HG02938 (cell line): ENCODE data around the gene NECTIN4.
"Not testable (repeated sequence)": the region's sequence is repeated elsewhere in the genome, so short reads cannot be mapped to it uniquely, and the experiment has no call there.

Source experiments
- ATAC-seq: cut with Tn5 transposase; IDR thresholded peaks from one replicate; pipeline ENCODE4 v1.9.1; 2021; ENCODE audit warnings: mild to moderate bottlenecking, moderate library complexity; ENCODE audit not compliant: unreplicated experiment

Gene NECTIN4

DNA sequence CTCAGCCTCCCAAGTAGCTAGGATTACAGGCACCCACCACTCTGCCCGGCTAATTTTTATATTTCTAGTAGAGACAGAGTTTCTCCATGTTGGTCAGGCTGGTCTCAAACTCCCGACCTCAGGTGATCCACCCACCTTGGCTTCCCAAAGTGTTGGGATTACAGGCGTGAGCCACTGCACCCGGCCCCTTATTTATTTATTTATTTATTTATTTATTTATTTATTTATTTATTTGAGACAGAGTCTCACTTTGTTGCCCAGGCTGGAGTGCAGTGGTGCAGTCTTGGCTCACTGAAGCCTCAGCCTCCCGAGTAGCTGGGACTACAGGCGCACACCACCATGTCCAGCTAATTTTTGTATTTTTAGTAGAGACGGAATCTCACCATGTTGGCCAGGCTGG, 23.7 kb downstream of the NECTIN4 start:
- ATAC-seq: not testable (repeated sequence)

DNA sequence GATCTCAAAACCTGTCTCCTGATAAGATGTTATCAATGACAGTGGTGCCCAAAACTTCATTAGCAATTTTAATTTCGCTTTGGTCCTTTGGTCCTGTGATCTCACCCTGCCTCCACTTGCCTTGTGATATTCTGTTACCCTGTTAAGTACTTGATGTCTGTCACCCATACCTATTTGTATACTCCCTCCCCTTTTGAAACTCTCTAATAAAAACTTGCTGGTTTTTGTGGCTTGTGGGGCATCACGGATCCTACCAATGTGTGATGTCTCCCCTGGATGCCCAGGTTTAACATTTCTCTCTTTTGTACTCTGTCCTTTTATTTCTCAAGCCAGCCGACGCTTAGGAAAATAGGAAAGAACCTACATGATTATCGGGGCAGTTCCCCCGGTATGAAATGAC, 25.4 kb downstream of the NECTIN4 start:
- ATAC-seq: not testable (repeated sequence)

GRCh38 chr1:161061419-161061818, 27.9 kb downstream of the NECTIN4 start:
- no peak for ATAC-seq

GRCh38 chr1:161059293-161059692, 30.1 kb downstream of the NECTIN4 start:
- ATAC-seq: no peak

GRCh38 chr1:161054805-161055204, 34.6 kb downstream of the NECTIN4 start:
- no peak for ATAC-seq

GRCh38 chr1:161054232-161054631, 35.1 kb downstream of the NECTIN4 start:
- ATAC-seq: no peak

DNA sequence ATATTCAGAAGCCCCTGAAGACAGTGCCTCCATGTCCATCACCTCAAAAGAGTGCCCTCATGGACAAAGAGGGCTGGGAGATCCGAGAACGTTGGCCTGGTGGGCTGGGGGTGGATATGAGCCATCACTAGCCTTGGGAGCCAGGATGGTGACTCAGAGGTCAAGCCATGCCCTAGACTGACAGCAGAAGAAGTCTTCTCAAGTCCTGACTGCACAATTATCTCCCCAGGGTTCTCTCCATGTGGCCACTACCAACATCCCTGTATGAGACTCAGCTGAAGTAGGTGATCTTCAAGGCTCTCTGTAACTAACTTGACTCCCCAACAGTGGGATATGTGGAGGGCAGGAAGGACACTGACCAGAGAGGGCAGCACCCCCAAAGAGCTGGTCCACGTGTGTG, 36.5 kb downstream of the NECTIN4 start:
- no peak for ATAC-seq

DNA sequence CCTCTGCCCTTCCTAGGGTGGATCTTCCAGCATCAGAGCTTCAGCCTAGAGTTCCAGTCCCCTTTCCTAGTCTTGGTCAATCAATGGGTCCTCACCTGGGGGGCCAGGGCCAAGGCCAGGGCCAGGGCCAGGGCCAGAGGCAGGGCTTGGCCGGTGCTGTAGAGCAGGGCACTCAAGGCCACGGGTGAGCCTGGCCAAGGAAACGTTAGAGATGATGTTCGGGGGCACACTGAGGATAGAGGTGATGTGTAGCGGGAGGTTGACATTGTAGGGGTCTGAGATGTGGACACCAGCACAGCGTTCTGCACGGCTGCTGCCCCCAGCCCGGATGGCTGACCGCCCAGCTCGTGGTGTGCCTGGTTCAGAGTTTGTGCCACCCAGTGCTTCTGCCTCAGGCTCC, 38.1 kb downstream of the NECTIN4 start:
- no peak for ATAC-seq

- ATAC-seq: no peak
These were observed 40.2 kb downstream of the NECTIN4 start for GRCh38 chr1:161048949-161049722.

DNA sequence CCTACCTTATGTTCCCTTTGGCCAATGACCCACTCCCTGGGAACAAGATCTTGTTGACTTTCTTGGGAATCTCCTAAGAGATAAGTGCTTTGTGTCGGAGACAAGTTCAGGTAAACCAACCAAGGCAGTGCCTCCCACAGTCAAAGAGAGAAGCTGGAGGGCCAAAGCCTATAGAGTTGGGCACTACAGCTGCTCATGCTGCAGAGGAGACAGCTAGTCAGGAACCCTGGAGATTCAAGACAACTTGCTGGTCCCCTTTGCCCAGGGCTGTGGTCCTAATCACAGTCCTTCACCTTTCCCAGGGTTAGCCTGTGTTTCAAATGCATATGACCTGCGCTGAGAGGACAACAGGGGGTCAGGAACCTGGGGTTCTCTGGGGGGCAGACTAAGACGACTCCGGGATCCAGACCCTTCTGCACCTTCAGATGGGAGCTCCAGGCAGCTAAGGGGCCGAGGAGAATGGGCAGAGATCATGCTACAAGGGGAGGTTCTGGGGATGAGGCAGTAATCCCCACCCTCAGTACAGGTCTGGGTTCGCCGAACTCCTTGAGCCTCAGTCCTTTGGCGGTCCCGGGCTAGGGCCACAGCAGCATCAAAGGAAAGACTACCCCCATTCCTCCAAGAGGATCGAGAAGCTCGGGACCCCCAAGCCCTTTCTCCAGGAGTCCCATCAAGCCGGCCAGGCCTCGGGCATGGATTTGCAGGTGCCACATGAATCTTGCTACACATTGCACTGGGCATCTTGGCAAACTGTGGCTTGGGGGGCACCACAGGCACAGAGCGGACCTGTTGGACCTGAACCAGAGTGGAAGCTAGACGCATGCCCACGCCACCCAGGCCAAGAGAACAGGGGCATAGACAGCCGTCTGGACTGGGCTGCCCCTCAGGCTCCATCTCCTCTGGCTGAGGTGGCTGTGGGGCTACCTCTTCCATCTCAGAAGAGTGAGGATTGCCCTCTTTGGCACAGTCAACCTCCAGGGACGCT, 41.6 kb downstream of the NECTIN4 start:
- ATAC-seq: no peak

- peak; percentile 44 for ATAC-seq
These were observed 42.6 kb downstream of the NECTIN4 start for GRCh38 chr1:161046605-161047228.

DNA sequence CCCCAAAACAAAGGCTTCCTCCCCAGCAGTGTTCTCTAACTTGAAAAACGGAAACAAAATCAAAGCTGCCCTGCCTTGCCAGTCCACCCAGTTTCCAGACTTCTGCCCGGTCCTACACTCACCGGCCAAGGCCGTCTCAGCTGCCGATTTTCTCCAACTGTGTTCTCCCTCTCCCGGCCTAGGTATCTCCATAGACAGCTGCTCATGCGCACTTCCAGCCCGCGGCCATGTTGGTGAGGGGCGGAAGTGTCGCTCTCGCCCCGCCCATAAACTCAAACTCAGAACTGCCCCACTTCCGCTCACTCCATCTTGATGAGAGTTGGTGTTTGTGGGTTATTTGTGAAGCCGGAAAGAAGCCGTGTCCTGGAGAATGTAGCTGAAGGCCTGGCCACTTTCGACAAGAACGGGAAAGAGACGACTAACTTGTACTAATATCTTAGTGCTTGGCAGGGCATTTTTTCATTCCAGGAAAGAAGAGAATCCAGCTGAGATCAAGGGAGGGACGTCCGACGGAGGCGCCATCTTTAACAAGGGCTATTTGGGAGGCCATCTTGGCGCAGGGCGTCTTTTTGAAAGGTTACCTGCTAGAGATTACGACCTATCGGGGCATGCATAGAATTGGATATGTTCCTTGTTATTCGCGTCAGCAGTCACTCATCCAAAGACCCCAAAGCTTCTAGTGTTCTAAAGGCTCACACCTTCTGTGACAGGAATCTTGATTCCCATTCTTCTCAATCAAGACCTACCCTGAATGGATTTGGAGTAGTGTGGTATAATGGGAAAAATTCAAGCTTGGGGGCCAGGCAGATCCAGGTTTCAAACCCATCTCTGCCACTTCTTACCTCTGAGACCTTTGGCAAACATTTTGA, 43.4 kb downstream of the NECTIN4 start, which contains the start of gene USF1:
Gene USF1, minus strand, starts transcription at position 242 of the 869 bp plus-strand sequence. CDS start 2,702 bp downstream, outside the sequence.
- peak; percentile 55 for ATAC-seq

DNA sequence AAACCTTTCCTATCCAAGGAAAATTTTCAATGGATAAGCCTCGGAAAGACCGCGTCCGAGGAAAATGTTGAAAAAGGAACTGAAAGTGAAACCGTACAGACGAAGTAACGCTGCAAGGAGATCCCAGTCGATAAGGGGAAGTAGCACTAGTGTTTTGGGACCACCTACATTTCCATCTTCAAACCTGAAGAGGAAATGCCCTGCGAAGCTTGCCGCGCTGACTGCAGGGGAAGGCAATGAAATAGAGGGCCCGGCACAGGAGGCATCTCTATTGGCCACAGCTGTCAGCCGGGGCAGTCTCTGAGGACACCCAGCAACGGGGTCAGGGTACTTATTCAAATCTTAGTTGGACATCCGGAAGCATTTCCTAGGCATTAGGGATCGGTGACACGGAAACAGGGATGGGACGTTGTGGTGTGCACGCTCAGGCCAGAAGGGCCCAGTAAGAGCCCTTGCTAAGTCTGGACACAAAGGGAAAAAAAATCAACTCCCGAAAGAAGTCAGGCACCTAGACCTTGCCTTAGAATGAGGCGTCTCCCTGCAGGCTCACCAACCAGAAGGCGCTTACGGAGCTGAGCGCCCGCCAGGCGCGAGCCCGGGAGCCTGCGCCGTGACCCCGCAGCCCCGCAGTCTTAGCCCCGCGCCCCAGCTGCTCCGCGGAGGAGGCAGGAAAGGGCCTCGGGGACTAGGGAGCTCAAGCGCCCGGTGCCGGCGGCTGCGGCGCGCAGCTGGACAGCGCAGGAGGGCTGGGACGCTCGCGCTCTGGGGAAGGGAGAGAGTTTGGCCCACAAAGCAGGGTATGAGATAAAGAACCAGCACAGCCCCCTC, 44.2 kb downstream of the NECTIN4 start:
- ATAC-seq: peak; percentile 38

DNA sequence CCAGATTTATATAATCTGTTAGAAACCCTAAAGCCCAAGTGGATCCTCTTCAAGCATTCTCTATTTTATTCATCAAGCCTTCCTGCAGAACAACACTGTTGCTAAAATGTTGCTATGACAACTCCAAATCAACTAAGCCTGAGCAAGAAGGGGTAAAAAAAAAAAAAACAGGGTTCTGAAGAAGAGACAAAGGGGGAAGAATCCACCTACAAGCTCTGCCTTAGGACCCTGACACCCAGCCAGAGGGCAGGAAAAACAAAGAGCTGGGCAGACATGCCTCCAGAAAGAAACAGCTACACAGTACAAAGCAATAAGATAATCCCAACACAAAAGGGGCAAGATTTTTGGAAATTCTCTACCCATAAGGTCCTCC, 44.8 kb downstream of the NECTIN4 start:
- no peak for ATAC-seq

DNA sequence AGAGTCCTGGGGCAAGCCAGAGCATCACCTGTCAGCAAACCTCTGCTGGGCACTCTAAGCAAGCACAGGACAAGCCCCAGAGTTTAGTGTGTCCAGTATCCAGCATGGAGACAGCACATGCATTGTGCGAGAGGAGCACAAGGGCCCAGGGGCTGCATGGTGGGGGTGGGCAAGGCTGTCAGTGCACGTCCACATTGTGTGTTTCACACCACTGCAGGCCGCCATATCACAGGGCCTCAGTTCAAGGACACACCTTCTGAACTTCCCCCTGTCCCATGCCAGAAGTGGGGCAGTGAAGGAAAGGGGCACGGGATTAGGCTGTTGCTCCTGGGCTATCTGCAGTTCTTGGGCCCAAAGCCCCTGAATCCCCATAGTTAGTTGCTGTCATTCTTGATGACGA, 49.8 kb downstream of the NECTIN4 start:
- ATAC-seq: no peak

DNA sequence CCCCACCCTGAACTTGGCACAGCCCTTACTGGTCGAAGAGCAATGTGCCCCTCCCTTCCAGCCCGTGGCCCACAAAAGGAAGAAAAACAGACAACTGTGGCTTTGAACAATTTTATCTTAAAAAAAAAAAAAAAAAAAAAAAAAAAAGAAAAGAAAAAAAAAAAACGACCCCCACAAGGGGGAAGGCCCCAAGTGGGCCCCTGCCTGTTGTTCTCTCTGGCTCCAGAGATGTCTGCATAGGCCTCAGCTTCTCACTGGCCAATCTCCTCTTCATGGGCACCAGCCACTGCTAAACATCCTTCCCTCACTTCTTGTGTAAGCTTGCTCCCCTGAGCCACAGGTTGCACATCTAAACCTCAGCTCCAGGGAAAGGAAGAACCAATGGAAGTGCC, 50.2 kb downstream of the NECTIN4 start:
- no peak for ATAC-seq

GRCh38 chr1:161038523-161039153, 50.7 kb downstream of the NECTIN4 start, which contains the start of gene TSTD1:
TSTD1 (minus strand) TSS chr1:161038964; CDS start chr1:161038889, 75 bp downstream.
- peak; percentile 73 for ATAC-seq

DNA sequence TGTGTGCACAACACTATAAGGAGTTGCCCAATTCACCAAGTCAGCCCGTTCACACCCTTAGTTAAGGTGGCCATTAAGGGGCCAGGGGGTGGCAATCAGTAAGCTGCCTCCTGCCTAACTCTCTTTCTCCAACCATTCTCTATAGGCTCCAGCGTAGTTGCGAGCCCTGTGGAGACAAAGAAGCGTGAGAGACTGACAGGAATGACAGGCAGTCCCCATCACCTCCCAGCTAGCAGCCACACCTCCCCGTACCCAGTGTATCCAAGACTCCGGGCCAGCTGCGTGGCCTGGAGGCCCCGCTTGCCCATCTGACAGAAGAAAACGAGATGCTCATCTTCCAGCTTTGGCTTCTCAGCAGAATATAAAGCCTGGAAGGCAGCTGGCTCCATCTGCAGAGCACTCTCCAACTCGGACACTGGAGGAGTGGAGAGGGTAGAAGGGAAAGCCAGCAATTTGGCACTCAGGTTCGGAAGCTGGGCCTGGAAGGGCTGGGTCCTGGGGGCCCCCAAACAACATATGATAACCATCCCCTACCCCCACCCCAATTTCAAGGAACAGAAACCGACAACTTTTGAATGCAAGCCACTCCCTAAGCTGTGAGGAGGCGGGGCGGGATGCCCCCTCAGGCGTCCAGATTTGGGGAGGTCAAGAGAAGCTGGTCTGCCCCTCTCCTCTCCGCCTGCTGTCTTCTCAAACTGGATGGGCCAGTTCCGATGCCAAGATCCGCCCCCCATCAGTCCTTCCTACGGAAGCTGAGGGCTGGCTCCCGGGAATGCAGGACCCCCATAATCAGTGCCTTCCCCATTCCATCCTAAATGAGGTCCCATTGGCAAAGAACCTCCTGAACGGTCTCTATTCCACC, 51.5 kb downstream of the NECTIN4 start:
- no peak for ATAC-seq
